GM12873 (cell line): ENCODE measurements around the gene SEMA5B.

Experiments used
- CTCF ChIP-seq: IDR thresholded peaks from 2 replicates; pipeline ENCODE4 v1.5.1; 2012; ENCODE audit warnings: low read depth, mild to moderate bottlenecking, moderate library complexity, low read length, control low read depth; ENCODE audit not compliant: insufficient read depth; ENCODE audit errors: missing control alignments

Gene SEMA5B

GRCh38 chr3:122978569-122978968 is 49.0 kb downstream of the SEMA5B start:
- TF ChIP-seq CTCF = no peak

DNA sequence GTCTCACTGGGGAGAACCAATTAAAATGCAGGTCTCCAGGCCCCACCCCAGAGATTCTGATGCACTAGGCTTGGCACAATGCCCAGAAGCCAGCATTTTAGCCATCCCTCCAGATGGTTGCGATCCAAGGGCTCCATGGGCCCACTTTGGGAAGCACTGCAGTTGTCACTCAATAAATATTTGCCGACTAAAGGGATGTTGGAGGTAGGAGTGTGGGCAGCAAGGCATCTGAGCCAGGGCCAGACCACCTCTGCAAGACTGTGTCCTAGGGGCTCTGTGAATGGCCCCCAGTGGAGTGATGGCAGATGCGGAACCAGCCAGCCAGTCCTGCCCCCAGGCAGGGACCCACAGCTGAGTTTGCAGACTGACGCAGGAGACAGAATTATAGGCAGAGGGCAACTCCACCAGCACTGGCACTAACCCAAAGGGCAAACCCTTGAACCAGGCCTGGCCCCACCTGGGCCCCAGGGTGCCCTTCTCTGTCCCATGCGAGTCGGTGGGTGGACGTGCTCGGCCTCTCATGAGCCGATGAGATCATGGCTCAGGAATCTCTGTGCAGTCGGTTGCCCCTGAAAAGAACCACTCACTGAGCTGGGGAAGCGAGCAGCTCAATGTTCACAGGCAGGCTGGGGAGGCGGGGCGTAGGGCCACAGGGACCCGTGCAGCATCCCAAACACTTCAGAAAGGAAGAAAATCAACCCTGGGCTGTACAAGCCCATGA is 49.7 kb downstream of the SEMA5B start:
- TF ChIP-seq CTCF = no peak

DNA sequence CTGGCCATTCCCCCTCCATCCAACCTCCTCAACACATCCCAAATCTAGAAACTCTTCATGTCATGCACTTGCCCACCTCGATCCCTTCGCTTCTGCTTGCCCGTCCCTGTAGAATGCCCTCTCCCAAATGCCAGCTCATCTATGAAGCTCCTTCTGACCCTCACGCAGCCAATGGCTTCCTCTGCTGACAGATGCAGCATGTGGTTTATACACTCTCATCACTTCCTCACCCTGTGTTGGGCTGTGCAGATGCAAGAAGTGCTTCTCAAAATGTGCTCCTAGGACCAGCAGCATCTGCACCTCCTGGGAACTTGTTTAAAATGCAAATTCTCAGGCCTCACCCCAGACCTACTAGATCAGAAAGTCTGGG is 51.7 kb downstream of the SEMA5B start:
- no peak for TF ChIP-seq CTCF

- TF ChIP-seq CTCF = no peak
These were observed 52.2 kb downstream of the SEMA5B start for GRCh38 chr3:122975163-122975923.

GRCh38 chr3:122974764-122975162 is 52.8 kb downstream of the SEMA5B start:
- TF ChIP-seq CTCF = no peak

DNA sequence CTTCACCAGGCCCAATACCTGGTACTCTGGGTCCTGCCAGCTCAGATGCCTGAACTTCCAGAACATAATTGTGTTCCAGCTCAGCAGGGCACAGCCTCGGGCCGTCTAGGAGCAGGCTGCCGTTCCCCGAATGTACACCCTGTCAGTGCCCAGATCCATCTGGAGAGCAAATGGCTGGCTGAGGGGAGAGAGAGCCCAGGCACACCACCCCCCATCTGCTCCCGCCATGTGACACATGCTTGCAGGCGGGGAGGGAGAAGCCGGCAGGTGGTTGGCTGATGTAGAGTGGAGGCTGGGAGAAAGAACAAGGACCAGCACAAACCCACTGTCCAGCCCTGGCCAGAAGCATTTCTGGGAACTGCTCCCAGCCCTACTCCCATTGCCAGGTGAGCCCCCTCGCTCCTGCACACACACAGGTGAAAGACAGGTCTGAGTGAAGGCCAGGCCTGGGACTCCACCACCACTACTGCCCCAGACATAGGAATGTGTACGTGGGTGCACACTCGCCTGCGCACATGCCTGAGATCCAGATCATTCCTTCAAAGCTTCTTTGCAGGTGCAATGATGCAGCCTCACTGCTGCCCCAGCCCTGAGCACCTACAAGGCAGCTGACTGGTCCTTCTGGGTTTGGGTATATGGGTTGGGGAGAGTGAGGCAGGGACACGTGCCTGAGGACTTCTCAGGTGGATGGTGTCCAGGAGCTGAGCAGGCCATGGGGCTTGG is 53.5 kb downstream of the SEMA5B start:
- no peak for TF ChIP-seq CTCF

GRCh38 chr3:122972141-122972540 is 55.4 kb downstream of the SEMA5B start:
- TF ChIP-seq CTCF = no peak
